Measurements from ENCODE around the gene RNU5B-1.

DNA sequence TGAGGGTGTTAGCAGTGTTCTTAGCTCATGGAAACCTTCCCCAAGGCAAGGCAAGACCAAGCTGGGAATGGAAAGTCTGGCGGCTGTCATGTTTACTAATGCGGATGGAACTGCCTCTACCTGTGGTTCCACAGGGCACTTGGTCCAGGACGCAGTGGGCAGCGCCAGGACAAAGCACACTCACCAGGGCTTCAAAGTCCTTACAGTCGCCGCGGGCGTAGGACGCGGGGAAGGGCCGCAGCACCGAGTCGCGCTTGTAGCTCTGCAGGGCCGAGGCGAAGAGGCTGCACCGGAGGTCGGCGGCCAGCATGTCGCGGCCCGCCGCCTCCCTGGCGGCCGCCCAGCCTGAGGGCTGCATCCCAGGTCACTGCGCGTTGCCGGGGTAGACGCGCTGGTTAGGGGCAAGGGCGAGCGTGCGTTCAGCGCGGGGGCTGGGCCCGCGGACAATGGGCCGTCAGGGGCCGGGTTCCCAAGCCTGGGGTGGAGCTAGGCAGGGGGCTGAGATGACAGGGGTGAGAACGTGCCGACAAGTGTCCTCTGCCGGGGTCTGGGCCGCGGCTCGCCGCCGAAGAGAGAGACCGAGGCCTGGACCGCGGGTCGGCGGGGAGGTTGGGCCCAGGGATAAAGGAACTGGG lies 18.3 kb upstream of the RNU5B-1 start:
- TF ChIP-seq, protein P1, sequence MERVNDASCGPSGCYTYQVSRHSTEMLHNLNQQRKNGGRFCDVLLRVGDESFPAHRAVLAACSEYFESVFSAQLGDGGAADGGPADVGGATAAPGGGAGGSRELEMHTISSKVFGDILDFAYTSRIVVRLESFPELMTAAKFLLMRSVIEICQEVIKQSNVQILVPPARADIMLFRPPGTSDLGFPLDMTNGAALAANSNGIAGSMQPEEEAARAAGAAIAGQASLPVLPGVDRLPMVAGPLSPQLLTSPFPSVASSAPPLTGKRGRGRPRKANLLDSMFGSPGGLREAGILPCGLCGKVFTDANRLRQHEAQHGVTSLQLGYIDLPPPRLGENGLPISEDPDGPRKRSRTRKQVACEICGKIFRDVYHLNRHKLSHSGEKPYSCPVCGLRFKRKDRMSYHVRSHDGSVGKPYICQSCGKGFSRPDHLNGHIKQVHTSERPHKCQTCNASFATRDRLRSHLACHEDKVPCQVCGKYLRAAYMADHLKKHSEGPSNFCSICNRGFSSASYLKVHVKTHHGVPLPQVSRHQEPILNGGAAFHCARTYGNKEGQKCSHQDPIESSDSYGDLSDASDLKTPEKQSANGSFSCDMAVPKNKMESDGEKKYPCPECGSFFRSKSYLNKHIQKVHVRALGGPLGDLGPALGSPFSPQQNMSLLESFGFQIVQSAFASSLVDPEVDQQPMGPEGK (CRISPR knock-in tag; IDR thresholded peaks at IDR 0.05; ENCODE audit: borderline replicate concordance): no peak
- TF ChIP-seq ISL1 (CRISPR knock-in tag; IDR thresholded peaks at IDR 0.05) (no peak), ZFP30 (CRISPR knock-in tag; IDR thresholded peaks at IDR 0.05) (no peak), PPARA (CRISPR knock-in tag; IDR thresholded peaks at IDR 0.05; ENCODE audit: borderline replicate concordance) (no peak), ESRRG (CRISPR knock-in tag; IDR thresholded peaks at IDR 0.05) (no peak), ARNTL (CRISPR knock-in tag; IDR thresholded peaks at IDR 0.05; ENCODE audit: borderline replicate concordance, low read depth) (no peak), OSR1 (CRISPR knock-in tag; IDR thresholded peaks at IDR 0.05) (no peak), RARB (CRISPR knock-in tag; IDR thresholded peaks at IDR 0.05) (no peak), SNAI2 (CRISPR knock-in tag; IDR thresholded peaks at IDR 0.05) (no peak), ZFP3 (CRISPR knock-in tag; IDR thresholded peaks at IDR 0.05) (no peak), ZC3H10 (CRISPR knock-in tag; IDR thresholded peaks at IDR 0.05) (no peak)
- TF ChIP-seq, protein P2, sequence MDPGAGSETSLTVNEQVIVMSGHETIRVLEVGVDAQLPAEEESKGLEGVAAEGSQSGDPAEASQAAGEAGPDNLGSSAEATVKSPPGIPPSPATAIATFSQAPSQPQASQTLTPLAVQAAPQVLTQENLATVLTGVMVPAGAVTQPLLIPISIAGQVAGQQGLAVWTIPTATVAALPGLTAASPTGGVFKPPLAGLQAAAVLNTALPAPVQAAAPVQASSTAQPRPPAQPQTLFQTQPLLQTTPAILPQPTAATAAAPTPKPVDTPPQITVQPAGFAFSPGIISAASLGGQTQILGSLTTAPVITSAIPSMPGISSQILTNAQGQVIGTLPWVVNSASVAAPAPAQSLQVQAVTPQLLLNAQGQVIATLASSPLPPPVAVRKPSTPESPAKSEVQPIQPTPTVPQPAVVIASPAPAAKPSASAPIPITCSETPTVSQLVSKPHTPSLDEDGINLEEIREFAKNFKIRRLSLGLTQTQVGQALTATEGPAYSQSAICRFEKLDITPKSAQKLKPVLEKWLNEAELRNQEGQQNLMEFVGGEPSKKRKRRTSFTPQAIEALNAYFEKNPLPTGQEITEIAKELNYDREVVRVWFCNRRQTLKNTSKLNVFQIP (CRISPR knock-in tag; IDR thresholded peaks at IDR 0.05; ENCODE audit: borderline replicate concordance, low read depth): no peak

Measured in SK-N-SH treated with all-trans-retinoic acid at 6 μM for 48 hours (cell line).